Testis (tissue), 3 donors: ENCODE measurements around the gene GNB1L. TPM values are rescaled to one million over a fixed set of nuclear protein-coding genes. Genes with fewer than 3 reads are reported as not detected.

Experiments
- DNase-seq: peaks from one replicate; pipeline ENCODE4 v3.0.0-alpha.2; 2019
- H3K27ac ChIP-seq, 2 donors: fragments of 200-600 bp; sonication (generic); one replicate each; pipeline ENCODE4 v1.5.1; 2019
- H3K27me3 ChIP-seq: fragments of 200-600 bp; sonication (generic); one replicate; pipeline ENCODE4 v1.5.1; 2019
- H3K36me3 ChIP-seq: fragments of 200-600 bp; sonication (generic); one replicate; pipeline ENCODE4 v1.5.1; 2017; ENCODE audit warnings: low read depth; ENCODE audit errors: missing control alignments
- H3K4me1 ChIP-seq: fragments of 200-600 bp; sonication (generic); one replicate; pipeline ENCODE4 v1.5.1; 2019
- H3K4me3 ChIP-seq, 2 donors: fragments of 200-600 bp; sonication (generic); one replicate each; pipeline ENCODE4 v1.5.1; 2017 to 2019
- H3K9me3 ChIP-seq: fragments of 200-600 bp; sonication (generic); one replicate; pipeline ENCODE4 v1.5.1; 2017
- POLR2A ChIP-seq: fragments of 450-650 bp; IDR thresholded peaks from one replicate; pipeline ENCODE4 v1.6.1; 2017; ENCODE audit warnings: antibody characterized with exemption, mild to moderate bottlenecking, moderate library complexity
- WGBS, 2 donors: methylation state at CpG; one replicate each; pipeline ENCODE4 v1.1.5; 2018; 5-methylcytosine and 5-hydroxymethylcytosine counted together
- intact Hi-C: fragments of 100-400 bp; cut with DNase I; formaldehyde crosslinking; loops from one replicate; pipeline ENCODE4 v1.15.1; 2023; ENCODE audit warnings: low total_unique reads
- polyA plus RNA-seq: library from polyadenylated mRNA; stranded (reverse); fragments of 350-450 nt; fragmentation: Illumina TruSeq; extraction: RNeasy Lipid Tissue Mini Kit (QIAGEN cat#74804); gene quantifications from one replicate; pipeline ENCODE4 v1.2.3, GENCODE V29; 2014; ENCODE audit warnings: low read depth, low replicate concordance; ENCODE audit not compliant: insufficient read depth
- total RNA-seq, 2 donors: library from RNA; depleted of rRNA; stranded (reverse); fragments of >200 nt; gene quantifications; one replicate each; pipeline ENCODE4 v1.2.3, GENCODE V29; 2016
- TF ChIP-seq, protein P1 (sequence below), 3 experiments: fragments of 450-650 bp in 2 of 3; fragments of 200-600 bp in 1 of 3; sonication (generic) in 1 of 3; IDR thresholded peaks; one replicate each; pipeline ENCODE4 v1.5.1; 2016 to 2019; ENCODE audit warnings: antibody characterized with exemption in 3 of 3, mild to moderate bottlenecking in 2 of 3, moderate library complexity in 1 of 3

GNB1L gene
- total and polyA plus RNA-seq, 3 donors from 2014 or later: 5.5 to 6.9 (median 6.0) TPM

DNA sequence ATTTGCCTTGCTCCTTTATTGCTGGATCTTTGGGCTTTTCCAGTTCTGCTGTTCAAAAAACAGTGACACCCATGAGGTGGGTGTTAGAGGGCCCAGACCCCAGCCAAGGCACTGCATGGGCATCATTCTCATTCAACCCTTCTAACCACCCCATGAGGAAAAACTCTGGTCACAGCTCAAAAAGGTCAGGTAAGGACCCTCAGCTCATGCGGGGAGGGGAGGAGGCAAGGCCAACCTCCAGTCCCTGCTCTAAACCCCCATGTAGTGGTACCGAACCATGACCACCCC is 7.4 kb downstream of the GNB1L start:
- intact Hi-C loops: no loop called here
- 100% methylated on average over 2 of the region's 2 CpGs for WGBS, 2 donors
- TF ChIP-seq, protein P1, sequence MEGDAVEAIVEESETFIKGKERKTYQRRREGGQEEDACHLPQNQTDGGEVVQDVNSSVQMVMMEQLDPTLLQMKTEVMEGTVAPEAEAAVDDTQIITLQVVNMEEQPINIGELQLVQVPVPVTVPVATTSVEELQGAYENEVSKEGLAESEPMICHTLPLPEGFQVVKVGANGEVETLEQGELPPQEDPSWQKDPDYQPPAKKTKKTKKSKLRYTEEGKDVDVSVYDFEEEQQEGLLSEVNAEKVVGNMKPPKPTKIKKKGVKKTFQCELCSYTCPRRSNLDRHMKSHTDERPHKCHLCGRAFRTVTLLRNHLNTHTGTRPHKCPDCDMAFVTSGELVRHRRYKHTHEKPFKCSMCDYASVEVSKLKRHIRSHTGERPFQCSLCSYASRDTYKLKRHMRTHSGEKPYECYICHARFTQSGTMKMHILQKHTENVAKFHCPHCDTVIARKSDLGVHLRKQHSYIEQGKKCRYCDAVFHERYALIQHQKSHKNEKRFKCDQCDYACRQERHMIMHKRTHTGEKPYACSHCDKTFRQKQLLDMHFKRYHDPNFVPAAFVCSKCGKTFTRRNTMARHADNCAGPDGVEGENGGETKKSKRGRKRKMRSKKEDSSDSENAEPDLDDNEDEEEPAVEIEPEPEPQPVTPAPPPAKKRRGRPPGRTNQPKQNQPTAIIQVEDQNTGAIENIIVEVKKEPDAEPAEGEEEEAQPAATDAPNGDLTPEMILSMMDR (IDR thresholded peaks at IDR 0.05): no peak
- no peak for TF ChIP-seq POLR2A
- H3K27ac ChIP-seq: no peak overlapping the region
- no peak overlapping the region for H3K4me3 ChIP-seq
- DNase-seq: no peak
- H3K4me1 ChIP-seq: no peaks in the 10 kb centered on the region
- H3K27me3 ChIP-seq: no peaks in the 10 kb centered on the region
- H3K9me3 ChIP-seq: no peaks in the 10 kb centered on the region
- no peaks in the 10 kb centered on the region for H3K36me3 ChIP-seq

DNA sequence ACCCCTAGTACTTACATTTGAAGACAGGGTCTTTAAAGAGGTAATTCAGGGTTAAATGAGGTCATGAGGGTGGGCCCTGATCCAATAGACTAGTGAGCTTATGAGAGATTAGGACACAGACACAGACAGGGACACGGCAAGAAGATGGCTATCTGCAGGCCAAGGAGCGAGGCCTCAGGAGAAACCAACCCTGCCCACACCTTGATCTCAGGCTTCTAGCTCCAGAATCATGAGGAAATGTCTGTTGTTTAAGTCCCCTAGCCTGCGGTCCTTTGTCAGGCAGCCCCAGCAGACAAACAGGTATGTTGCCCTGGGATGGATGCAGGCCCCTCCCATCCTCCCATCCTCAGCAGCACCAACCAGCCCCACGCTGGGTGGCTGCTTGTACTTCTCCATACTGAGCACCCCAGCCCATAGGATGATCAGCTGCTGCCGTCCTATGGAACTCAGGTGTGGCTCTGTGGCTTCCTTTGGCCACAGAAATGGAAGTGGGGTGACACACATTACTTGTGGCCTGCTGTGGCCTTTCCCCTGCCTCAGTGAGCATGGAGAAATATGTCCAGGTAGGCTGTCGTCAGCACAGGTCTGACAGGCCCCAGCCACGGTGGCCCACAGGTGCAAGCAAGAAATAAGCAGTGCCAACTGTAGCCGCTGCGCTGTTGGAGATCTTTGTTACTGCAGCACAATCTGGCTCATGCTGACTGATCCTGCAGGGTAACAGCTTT is 7.9 kb downstream of the GNB1L start:
- Histone ChIP-seq H3K4me1 (no peaks in the 10 kb centered on the region), H3K27me3 (no peaks in the 10 kb centered on the region), H3K4me3 (no peak overlapping the region), H3K36me3 (no peaks in the 10 kb centered on the region), H3K27ac (no peak overlapping the region), H3K9me3 (no peaks in the 10 kb centered on the region)
- intact Hi-C loops: no loop called here
- no peak for TF ChIP-seq POLR2A
- TF ChIP-seq, protein P1 (IDR thresholded peaks at IDR 0.05): no peak
- DNase-seq: no peak
- 85 to 91% methylated on average over 9 of the region's 9 CpGs for WGBS, 2 donors

DNA sequence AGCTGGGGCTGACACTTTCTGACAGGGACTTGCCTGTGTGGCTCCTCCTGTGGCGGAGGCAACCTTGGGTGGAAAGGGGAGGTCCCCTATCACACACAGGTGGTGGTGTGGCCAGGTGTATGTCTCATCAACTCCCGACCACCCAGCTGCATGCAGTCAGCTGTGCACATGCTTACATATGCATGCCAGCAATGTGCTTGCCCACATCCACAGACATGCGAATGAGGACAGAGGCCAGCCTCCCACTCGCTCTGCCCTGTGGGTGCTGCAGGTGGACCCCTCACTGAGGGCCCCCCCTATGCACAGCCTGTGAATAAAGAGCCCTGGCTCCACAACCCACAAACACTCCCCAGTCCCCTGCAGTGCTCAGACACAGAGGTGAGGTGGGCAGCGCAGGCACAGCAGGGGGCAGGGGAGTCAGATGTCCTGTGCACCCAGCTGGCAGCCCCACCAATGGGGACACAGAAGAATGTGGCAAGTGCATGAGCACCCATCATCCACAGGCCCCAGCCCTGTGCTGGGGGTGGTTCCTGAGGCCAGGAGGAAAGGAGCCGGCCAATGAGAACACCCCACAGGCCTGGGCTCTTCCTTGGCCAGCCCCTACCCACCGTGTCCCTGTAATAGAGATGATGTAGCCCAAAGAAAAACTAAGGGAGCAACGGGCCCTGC is 9.5 kb downstream of the GNB1L start:
- intact Hi-C loops: no loop called here
- WGBS, 2 donors: 78 to 86% methylated on average over 3 to 8 of the region's 8 CpGs
- H3K4me1 ChIP-seq: no peaks in the 10 kb centered on the region
- no peak for DNase-seq
- H3K36me3 ChIP-seq: no peaks in the 10 kb centered on the region
- no peak overlapping the region for H3K4me3 ChIP-seq
- H3K27me3 ChIP-seq: no peaks in the 10 kb centered on the region
- no peak overlapping the region for H3K27ac ChIP-seq
- TF ChIP-seq, protein P1 (IDR thresholded peaks at IDR 0.05): no peak
- no peak for TF ChIP-seq POLR2A
- H3K9me3 ChIP-seq: no peaks in the 10 kb centered on the region

DNA sequence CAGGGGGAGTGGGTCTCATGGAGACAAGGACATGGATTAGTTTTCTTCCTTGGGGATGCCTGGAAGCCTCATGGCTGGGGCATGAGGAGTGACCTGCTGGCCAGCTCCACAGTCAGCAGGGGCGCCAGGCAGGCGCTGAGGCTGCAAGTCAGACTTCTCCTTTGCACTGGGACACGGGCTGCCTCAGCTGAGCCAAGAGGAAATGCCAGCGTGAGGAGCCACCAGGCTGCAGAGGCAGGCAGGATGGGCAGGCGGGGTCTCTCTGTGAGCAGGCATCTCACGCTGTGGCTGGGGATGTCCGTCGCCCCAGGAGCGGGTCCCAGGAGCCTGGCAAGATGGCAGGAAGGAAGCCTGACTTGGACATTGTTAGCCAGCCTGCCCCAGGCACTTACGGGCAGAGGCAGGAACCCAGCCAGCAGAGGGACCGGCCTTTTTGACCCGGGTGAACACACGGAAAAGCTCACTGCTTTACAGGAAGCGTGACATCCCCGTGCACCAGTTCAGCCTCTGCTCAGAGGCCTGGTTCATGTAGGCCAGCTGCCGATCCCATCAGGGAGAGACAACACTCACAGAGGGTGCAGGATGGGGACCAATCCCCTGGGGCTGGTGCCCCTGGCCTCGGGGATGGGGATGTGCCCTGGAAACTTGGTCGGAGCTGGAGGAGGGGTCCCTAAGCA is 10.2 kb downstream of the GNB1L start:
- Histone ChIP-seq H3K9me3 (no peaks in the 10 kb centered on the region), H3K36me3 (no peaks in the 10 kb centered on the region), H3K27me3 (no peaks in the 10 kb centered on the region), H3K27ac (no peak overlapping the region), H3K4me1 (no peaks in the 10 kb centered on the region), H3K4me3 (no peak overlapping the region)
- DNase-seq: no peak
- intact Hi-C loops: no loop called here
- WGBS, 2 donors: 75 to 90% methylated on average over 2 to 18 of the region's 18 CpGs
- TF ChIP-seq POLR2A: no peak
- TF ChIP-seq, protein P1 (IDR thresholded peaks at IDR 0.05): no peak
